Kidney (tissue), 14 donors: ENCODE data around the gene CDC42BPG. TPM values are rescaled to one million over a fixed set of nuclear protein-coding genes. Genes with fewer than 3 reads are reported as not detected.

Experiments
- DNase-seq, 5 donors: peaks; one replicate each; pipeline ENCODE4 v3.0.0-alpha.2; 2013 to 2020
- FAIRE-seq: peaks from 2 replicates; lab custom pipeline; 2012; peaks lifted over from hg19 to GRCh38; lab: Jason Lieb, UNC
- H3K27ac ChIP-seq, 2 donors: one replicate each; pipeline ENCODE4 v1.7.0; 2013; ENCODE audit warnings: low read depth in 2 of 2, low read length in 2 of 2, inconsistent platforms in 1 of 2
- H3K27me3 ChIP-seq: one replicate; pipeline ENCODE4 v1.7.1; 2013; ENCODE audit warnings: low read length, inconsistent platforms; ENCODE audit not compliant: control insufficient read depth, insufficient read depth
- H3K36me3 ChIP-seq, 3 donors: one replicate each; pipeline versions ENCODE4 v1.7.0 to v1.7.1; 2013; ENCODE audit warnings: low read length in 3 of 3, control low read depth in 1 of 3, inconsistent platforms in 1 of 3; ENCODE audit not compliant: insufficient read depth in 3 of 3, control insufficient read depth in 2 of 3
- H3K4me1 ChIP-seq, 3 donors: one replicate each; pipeline versions ENCODE4 v1.7.0 to v1.7.1; 2013; ENCODE audit warnings: low read length in 3 of 3, inconsistent platforms in 1 of 3, low read depth in 1 of 3; ENCODE audit not compliant: control insufficient read depth in 2 of 3, insufficient read depth in 2 of 3
- H3K4me3 ChIP-seq, 3 donors: one replicate each; pipeline versions ENCODE4 v1.7.0 to v1.8.1; 2013; ENCODE audit warnings: low read length in 3 of 3, control low read depth in 1 of 3, inconsistent platforms in 1 of 3
- H3K9ac ChIP-seq, 3 donors: one replicate each; pipeline versions ENCODE4 v1.7.0 to v1.7.1; 2013; ENCODE audit warnings: low read length in 3 of 3, control low read depth in 1 of 3, inconsistent platforms in 1 of 3
- H3K9me3 ChIP-seq, 3 donors: one replicate each; pipeline versions ENCODE4 v1.7.0 to v1.7.1; 2013; ENCODE audit warnings: low read length in 3 of 3, control low read depth in 1 of 3, inconsistent platforms in 1 of 3; ENCODE audit not compliant: control insufficient read depth in 2 of 3, insufficient read depth in 1 of 3
- CTCF ChIP-seq: IDR thresholded peaks from 3 replicates; pipeline ENCODE4 v1.5.1; 2012; ENCODE audit warnings: mild to moderate bottlenecking, moderate library complexity, borderline replicate concordance; ENCODE audit not compliant: insufficient read depth; ENCODE audit errors: extremely low read depth
- intact Hi-C: fragments of 100-400 bp; cut with DNase I; formaldehyde crosslinking; loops from one replicate; pipeline ENCODE4 v1.11.1; 2022
- polyA plus RNA-seq: library from polyadenylated mRNA; stranded (reverse); fragments of 350-450 nt; fragmentation: Illumina TruSeq; extraction: RNeasy Lipid Tissue Mini Kit (QIAGEN cat#74804); gene quantifications from one replicate; pipeline ENCODE4 v1.2.3, GENCODE V29; 2014; ENCODE audit warnings: low read depth, low replicate concordance; ENCODE audit not compliant: insufficient read depth
- total RNA-seq: library from RNA; stranded (reverse); fragmentation: NEBNext Ultra II Directional; extraction: Animal tissue kit (Norgen Biotek cat#: 25700); gene quantifications from one replicate; pipeline ENCODE4 v1.2.1, GENCODE V29; 2021
- donor health status: control.
- donor health status: control.
- donor health status: control.
- donor health status: control.
- donor health status: control.
- donor health status: DM: yes; HTN: yes; CAD: no.
- donor health status: Normal renal cell carcinoma (clear cell type).

CDC42BPG gene
- total and polyA plus RNA-seq, 2 donors from 2014 or later: 4.5 to 20.7 TPM

DNA sequence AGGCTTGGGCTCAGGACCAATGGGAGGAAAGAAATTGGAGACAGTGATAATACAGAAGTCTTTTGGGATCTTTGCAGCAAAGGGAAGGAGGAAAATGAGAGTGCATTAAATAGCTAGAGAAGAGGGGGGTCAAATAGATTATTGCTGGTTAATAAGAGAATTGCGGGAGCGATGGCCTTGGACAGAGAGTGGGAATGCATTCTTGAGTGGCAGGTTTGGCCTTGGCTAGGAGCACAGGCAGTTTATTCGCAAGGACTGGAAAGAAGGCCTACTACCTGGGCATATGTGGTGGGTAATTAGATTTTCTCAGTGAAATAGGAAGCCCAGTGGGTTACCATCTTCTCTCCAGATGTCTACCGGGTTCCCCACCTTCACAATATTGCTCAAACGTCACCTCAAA is 30.6 kb downstream of the CDC42BPG start:
- no peak for TF ChIP-seq CTCF

DNA sequence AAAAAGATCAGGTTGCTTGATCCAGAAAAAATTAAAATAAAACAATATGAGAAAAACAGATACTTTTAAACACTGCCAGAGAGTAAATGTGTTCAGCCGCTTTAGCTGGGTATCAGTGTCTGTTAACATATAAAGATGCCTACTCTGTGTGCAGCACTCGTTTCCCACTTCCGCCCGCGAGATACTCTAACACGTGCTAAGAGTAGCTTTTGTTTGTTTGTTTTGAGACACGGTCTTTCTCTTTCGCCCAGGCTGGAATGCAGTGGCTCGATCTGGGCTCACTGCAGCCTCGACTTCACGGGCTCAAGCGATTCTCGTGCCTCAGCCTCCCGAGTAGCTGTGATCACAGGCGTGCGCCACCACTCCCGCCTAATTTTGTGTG is 33.6 kb downstream of the CDC42BPG start:
- no peaks in the 10 kb centered on the region for H3K27me3 ChIP-seq
- H3K9ac ChIP-seq: no peak overlapping the region
- no peak for FAIRE-seq
- H3K27ac ChIP-seq: no peak overlapping the region
- TF ChIP-seq CTCF: no peak
- H3K9me3 ChIP-seq: no peaks in the 10 kb centered on the region
- intact Hi-C loops: no loop called here
- DNase-seq: peak in 2 of 5 donors; percentile 80 to 82
- H3K4me1 ChIP-seq: peaks cover 0 to 7% (median 4%) of the 10 kb centered on the region in 3 donors
- peaks cover 0 to 11% (median 4%) of the 10 kb centered on the region in 3 donors for H3K36me3 ChIP-seq
- H3K4me3 ChIP-seq: peak overlapping the region; percentile 21 to 85 (median 43)

More for the DNA sequence above, 30.6 kb downstream of the CDC42BPG start:
- H3K9me3 ChIP-seq: no peaks in the 10 kb centered on the region
- intact Hi-C loops: no loop called here
- H3K9ac ChIP-seq: no peak overlapping the region
- FAIRE-seq (no peak), DNase-seq (no peak)
- no peak overlapping the region for H3K4me3 ChIP-seq
- H3K36me3 ChIP-seq: no peaks in the 10 kb centered on the region
- H3K27me3 ChIP-seq: no peaks in the 10 kb centered on the region
- H3K4me1 ChIP-seq: peaks cover 0 to 7% (median 4%) of the 10 kb centered on the region in 3 donors
- H3K27ac ChIP-seq: no peak overlapping the region

DNA sequence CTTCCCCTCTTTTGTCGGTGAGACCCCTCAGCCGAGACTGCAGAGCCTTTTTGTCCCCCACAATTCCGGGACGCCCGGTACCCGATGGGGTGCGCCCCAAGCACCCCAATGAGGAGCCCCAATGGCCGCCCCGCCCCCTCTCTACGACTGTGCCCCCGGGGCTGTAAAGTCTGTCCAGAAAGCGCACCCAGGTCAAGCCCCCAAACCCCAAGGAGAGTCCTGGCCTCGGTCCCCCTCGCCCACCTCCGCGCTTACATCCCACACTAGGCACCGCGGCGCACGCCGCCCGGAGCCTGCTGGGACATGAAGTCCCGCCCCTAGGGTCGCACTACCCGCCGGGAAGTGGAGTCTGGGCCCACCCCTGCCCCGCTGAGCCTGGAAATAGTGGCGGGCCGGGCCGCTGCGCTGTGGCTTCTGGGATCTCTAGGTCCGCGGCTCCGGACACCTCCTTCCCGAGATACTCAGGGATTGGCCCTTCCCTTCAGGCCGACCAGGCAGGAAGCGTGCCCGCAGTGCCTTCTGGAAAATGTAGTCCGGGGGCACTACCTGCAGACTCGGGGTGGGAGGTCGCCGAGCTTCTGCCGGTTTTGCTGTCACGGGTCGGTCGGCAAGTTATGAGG is 34.1 kb downstream of the CDC42BPG start, which contains the start of gene MEN1:
Gene MEN1, minus strand, starts transcription at position 281 of the 620 bp plus-strand sequence. CDS start 442 bp downstream, outside the sequence.
- no peaks in the 10 kb centered on the region for H3K9me3 ChIP-seq
- H3K4me3 ChIP-seq: peak within 1 kb of the TSS; percentile 54 to 85 (median 64)
- intact Hi-C loops: no loop called here
- H3K36me3 ChIP-seq: peaks cover 0 to 11% (median 4%) of the 10 kb centered on the region in 3 donors
- H3K4me1 ChIP-seq: peaks cover 0 to 7% (median 4%) of the 10 kb centered on the region in 3 donors
- TF ChIP-seq CTCF: no peak
- FAIRE-seq (peak; percentile 90), DNase-seq (peak; percentile 98 to 99 (median 98))
- H3K27ac ChIP-seq: peak within 1 kb of the TSS; percentile 53 to 63
- H3K27me3 ChIP-seq: no peaks in the 10 kb centered on the region
- peak within 1 kb of the TSS; percentile 16 to 61 (median 33) for H3K9ac ChIP-seq
